ENCODE data around the gene RNASE12. TPM values are rescaled to one million over a fixed set of nuclear protein-coding genes. Genes with fewer than 3 reads are reported as not detected.
"Not testable (repeated sequence)": the region's sequence is repeated elsewhere in the genome, so short reads cannot be mapped to it uniquely, and the experiment has no call there.

Gene RNASE12
- total RNA-seq, 1 donor from 2014 or later, result not detected

DNA sequence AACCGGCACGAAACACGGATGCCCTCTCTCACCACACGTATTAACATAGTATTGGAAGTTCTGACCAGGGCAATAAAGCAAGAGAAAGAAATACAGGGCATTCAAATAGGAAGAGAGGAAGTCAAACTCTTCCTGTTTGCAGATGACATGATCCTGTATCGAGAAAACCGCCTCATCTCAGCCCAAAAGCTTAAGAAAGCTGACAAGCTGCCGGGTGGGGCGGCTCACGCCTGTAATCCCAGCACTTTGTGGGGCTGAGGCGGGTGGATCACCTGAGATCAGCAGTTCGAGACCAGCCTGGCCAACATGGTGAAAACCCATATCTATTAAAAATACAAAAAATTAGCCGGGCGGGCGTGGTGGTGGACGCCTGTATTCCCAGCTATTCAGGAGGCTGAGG is 32.6 kb upstream of the RNASE12 start:
- ATAC-seq, result no peak
- no peaks in the 10 kb centered on the region for H3K9me3 ChIP-seq
- TF ChIP-seq, protein P1, sequence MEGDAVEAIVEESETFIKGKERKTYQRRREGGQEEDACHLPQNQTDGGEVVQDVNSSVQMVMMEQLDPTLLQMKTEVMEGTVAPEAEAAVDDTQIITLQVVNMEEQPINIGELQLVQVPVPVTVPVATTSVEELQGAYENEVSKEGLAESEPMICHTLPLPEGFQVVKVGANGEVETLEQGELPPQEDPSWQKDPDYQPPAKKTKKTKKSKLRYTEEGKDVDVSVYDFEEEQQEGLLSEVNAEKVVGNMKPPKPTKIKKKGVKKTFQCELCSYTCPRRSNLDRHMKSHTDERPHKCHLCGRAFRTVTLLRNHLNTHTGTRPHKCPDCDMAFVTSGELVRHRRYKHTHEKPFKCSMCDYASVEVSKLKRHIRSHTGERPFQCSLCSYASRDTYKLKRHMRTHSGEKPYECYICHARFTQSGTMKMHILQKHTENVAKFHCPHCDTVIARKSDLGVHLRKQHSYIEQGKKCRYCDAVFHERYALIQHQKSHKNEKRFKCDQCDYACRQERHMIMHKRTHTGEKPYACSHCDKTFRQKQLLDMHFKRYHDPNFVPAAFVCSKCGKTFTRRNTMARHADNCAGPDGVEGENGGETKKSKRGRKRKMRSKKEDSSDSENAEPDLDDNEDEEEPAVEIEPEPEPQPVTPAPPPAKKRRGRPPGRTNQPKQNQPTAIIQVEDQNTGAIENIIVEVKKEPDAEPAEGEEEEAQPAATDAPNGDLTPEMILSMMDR (IDR thresholded peaks at IDR 0.05), result no peak
- H3K36me3 ChIP-seq, result no peaks in the 10 kb centered on the region
- DNase-seq, result peak; percentile 46
- H3K27ac ChIP-seq, result no peak overlapping the region
- peaks cover 14% of the 10 kb centered on the region for H3K4me1 ChIP-seq
- H3K4me3 ChIP-seq, result no peak overlapping the region
- intact Hi-C loops (cut with DNase I), result no loop called here
- H3K27me3 ChIP-seq, result peaks cover 21% of the 10 kb centered on the region

GRCh38 chr14:20622816-20623291 is 31.7 kb upstream of the RNASE12 start:
- peak; percentile 50 for DNase-seq
- no peak for ATAC-seq
- Histone ChIP-seq H3K4me3 (no peak overlapping the region), H3K36me3 (no peaks in the 10 kb centered on the region), H3K27ac (no peak overlapping the region), H3K4me1 (peaks cover 14% of the 10 kb centered on the region), H3K27me3 (peaks cover 16% of the 10 kb centered on the region), H3K9me3 (no peaks in the 10 kb centered on the region)
- TF ChIP-seq, protein P1 (IDR thresholded peaks at IDR 0.05), result no peak
- intact Hi-C loops (cut with DNase I), result no loop called here

DNA sequence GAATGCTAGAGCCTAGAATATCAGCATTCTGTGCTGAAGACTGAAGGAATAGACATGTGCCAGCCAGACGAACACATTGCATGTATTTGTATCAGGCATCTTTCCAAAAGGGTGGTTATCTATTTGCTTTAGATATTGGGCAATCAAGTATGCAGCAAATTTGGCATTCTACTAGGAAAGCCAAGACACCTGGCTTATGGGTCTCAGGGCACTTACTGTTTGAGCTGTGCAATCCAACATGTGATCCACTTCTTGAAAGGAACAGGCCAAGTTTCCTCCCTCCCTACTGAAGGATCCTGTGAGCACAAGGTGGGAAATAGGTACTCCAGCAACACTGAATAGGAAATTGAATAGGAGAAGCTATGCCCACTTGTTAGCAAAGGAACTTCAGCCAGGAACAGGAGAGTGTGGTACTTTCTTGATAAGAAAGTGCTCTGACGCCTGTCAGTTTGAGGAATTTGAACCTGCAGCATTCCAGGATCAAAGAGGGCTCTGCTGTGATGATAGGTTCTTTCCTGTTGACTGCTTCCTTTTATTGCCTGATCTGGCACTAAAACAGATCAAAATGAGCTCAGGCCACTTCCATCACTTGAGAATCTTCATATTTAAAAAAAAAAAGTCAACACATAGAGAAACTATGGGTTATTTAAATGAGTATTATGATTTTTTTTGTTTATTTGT is 29.8 kb upstream of the RNASE12 start:
- DNase-seq, result no peak
- Histone ChIP-seq H3K27ac (no peak overlapping the region), H3K9me3 (no peaks in the 10 kb centered on the region), H3K4me3 (no peak overlapping the region), H3K4me1 (peaks cover 14% of the 10 kb centered on the region), H3K27me3 (no peaks in the 10 kb centered on the region), H3K36me3 (no peaks in the 10 kb centered on the region)
- TF ChIP-seq, protein P1 (IDR thresholded peaks at IDR 0.05), result no peak
- peak; percentile 86 for ATAC-seq
- intact Hi-C loops (cut with DNase I), result no loop called here

DNA sequence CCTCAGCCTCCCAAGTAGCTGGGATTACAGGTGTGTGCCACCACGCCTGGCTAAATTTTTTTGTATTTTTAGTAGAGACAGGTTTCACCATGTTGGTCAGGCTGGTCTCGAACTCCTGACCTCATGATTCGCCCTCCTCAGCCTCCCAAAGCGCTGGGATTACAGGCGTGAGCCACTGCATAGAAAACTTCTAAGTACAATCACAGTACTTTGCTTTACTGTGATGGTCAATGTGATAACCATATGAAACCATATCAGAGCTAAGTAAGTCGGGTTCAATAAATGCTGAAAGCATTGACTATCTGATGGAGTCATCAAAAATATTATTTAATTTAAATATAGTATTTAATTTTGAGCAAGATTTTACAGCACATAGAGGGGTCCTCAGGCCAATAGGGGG is 28.5 kb upstream of the RNASE12 start:
- H3K9me3 ChIP-seq, DNase-seq, H3K27ac ChIP-seq, H3K36me3 ChIP-seq, H3K27me3 ChIP-seq, H3K4me3 ChIP-seq, ATAC-seq: not testable (repeated sequence)
- intact Hi-C loops (cut with DNase I), result loop anchor here (10.0 kb wide), 1 partner anchor 65 kb away; the partner anchor contains the start of genes ANG and RNASE4
- peaks cover 11% of the 10 kb centered on the region for H3K4me1 ChIP-seq

GRCh38 chr14:20618271-20618749 is 27.1 kb upstream of the RNASE12 start:
- no peak overlapping the region for H3K4me3 ChIP-seq
- intact Hi-C loops (cut with DNase I), result loop anchor here (10.0 kb wide), 1 partner anchor 66 kb away; the partner anchor contains the start of genes ANG and RNASE4
- no peaks in the 10 kb centered on the region for H3K27me3 ChIP-seq
- peaks cover 4% of the 10 kb centered on the region for H3K4me1 ChIP-seq
- no peaks in the 10 kb centered on the region for H3K9me3 ChIP-seq
- H3K27ac ChIP-seq, result no peak overlapping the region
- ATAC-seq, result no peak
- TF ChIP-seq, protein P1 (IDR thresholded peaks at IDR 0.05), result no peak
- H3K36me3 ChIP-seq, result no peaks in the 10 kb centered on the region
- no peak for DNase-seq

All from upper lobe of right lung (tissue), 1 donor.